HG02973 (cell line): ENCODE results near the gene CAMK1.

Experiments
- ATAC-seq: cut with Tn5 transposase; IDR thresholded peaks from one replicate; pipeline ENCODE4 v1.9.1; 2021; ENCODE audit warnings: moderate library complexity; ENCODE audit not compliant: unreplicated experiment

CAMK1 gene

GRCh38 chr3:9769426-9770275 is at the start of gene CAMK1:
CAMK1 (minus strand) TSS chr3:9769947; CDS start chr3:9767749, 2,198 bp downstream.
- ATAC-seq, result no peak

- no peak for ATAC-seq
Observed at GRCh38 chr3:9818666-9819335, 49.1 kb upstream of the CAMK1 start.

GRCh38 chr3:9817436-9817835 is 47.7 kb upstream of the CAMK1 start:
- no peak for ATAC-seq

GRCh38 chr3:9815986-9816385 is 46.2 kb upstream of the CAMK1 start:
- no peak for ATAC-seq

- ATAC-seq, result no peak
Observed at GRCh38 chr3:9812870-9813483, 43.2 kb upstream of the CAMK1 start.

GRCh38 chr3:9810846-9811245 is 41.1 kb upstream of the CAMK1 start:
- no peak for ATAC-seq

- ATAC-seq, result no peak
Observed at GRCh38 chr3:9810433-9810770, 40.7 kb upstream of the CAMK1 start.

GRCh38 chr3:9809615-9810432 is 40.1 kb upstream of the CAMK1 start, which contains the start of gene TTLL3:
TTLL3 (plus strand) TSS chr3:9810262; CDS start chr3:9810662, 400 bp downstream.
- peak; percentile 31 for ATAC-seq

- no peak for ATAC-seq
Observed at GRCh38 chr3:9809239-9809614, 39.5 kb upstream of the CAMK1 start.

GRCh38 chr3:9808345-9809037 is 38.7 kb upstream of the CAMK1 start:
- peak; percentile 71 for ATAC-seq

- ATAC-seq, result no peak
Observed at GRCh38 chr3:9807981-9808344, 38.2 kb upstream of the CAMK1 start.

GRCh38 chr3:9806688-9807589 is 37.2 kb upstream of the CAMK1 start:
- no peak for ATAC-seq

GRCh38 chr3:9806137-9806536 is 36.4 kb upstream of the CAMK1 start:
- no peak for ATAC-seq

GRCh38 chr3:9804996-9805395 is 35.2 kb upstream of the CAMK1 start:
- ATAC-seq, result no peak

GRCh38 chr3:9803494-9803893 is 33.7 kb upstream of the CAMK1 start:
- no peak for ATAC-seq

GRCh38 chr3:9800529-9800928 is 30.8 kb upstream of the CAMK1 start:
- no peak for ATAC-seq

- ATAC-seq, result no peak
Observed at GRCh38 chr3:9797196-9797945, 27.6 kb upstream of the CAMK1 start.

- ATAC-seq, result no peak
Observed at GRCh38 chr3:9795207-9795606, 25.5 kb upstream of the CAMK1 start.

- no peak for ATAC-seq
Observed at GRCh38 chr3:9794400-9794799, 24.7 kb upstream of the CAMK1 start.
